Activated T-cell treated with anti-CD3 and anti-CD28 coated beads, Interleukin-2, amount 50 U/mL, for 24 hours (primary cell): ENCODE measurements around the gene EXOC6B.

ENCODE experiments used
- DNase-seq: peaks from one replicate; pipeline ENCODE4 v3.0.0-alpha.2; 2020
- H3K27ac Mint-ChIP-seq: 2 replicates; pipeline ENCODE4 v1.8.0; 2020; ENCODE audit warnings: mild to moderate bottlenecking, mixed read lengths
- H3K27me3 Mint-ChIP-seq: 2 replicates; pipeline ENCODE4 v1.8.0; 2020; ENCODE audit warnings: mixed read lengths
- H3K36me3 Mint-ChIP-seq: 2 replicates; pipeline ENCODE4 v1.8.0; 2020; ENCODE audit warnings: low read depth, mixed read lengths
- H3K4me1 Mint-ChIP-seq: 2 replicates; pipeline ENCODE4 v1.8.0; 2020; ENCODE audit warnings: low read depth, mixed read lengths
- H3K4me3 Mint-ChIP-seq: 2 replicates; pipeline ENCODE4 v1.8.0; 2020; ENCODE audit warnings: mild to moderate bottlenecking, moderate library complexity, mixed read lengths
- H3K9me3 Mint-ChIP-seq: 2 replicates; pipeline ENCODE4 v1.8.0; 2020; ENCODE audit warnings: mixed read lengths

EXOC6B gene

DNA sequence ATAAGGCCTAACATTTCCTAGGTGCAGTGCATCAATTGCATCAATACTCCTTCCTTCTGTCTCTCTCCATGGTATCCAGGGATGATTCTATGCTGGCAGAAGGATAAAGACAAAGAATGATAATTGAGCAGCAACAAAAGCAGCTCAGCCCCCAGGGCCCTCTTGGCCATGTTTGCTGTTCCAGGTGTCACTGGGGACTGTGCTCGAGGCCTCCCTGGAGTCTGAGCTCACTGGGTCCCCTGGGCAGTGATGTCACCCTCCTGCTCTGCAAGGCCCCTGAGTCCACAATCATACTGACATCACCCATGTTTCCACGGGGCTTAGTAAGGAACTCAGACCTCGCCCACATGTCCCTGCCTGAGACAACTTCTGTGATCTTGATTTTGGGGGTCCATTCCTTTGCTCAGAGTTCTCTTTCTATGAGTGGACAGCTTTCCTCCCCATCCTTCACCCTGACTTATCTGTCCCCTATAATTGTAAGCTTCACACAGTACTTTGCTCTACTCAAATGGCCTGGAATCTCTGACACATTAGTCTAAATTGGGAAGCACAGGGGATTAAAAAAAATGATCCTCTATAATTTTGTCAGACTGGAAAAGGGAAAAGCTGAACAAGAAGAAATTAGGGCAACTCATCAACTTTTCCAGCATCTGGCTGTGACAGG, 15.8 kb upstream of the EXOC6B start:
- Mint-ChIP-seq H3K27me3 (peaks cover 26% of the 10 kb centered on the region), H3K9me3 (no peaks in the 10 kb centered on the region), H3K4me3 (no peak overlapping the region), H3K27ac (no peak overlapping the region), H3K4me1 (no peaks in the 10 kb centered on the region), H3K36me3 (no peaks in the 10 kb centered on the region)
- DNase-seq: no peak

DNA sequence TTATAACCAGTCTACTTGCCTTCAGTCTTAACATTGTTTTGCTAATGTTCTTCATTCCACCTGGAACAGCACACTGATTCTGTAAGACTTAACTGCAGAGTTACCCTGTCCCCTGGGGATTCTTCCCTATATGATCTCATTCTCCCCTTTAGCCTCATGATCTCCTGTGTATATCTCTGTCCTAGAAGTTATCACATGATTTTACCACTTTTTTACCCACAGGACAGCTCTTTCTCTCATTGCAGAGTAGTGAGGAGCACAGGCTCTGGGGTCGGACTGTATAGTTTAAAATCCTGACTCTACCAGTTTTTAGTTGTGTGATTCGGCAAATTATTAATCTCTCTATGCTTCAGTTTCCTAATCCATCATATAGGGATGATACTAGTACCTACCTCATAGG, 14.2 kb upstream of the EXOC6B start:
- H3K9me3 Mint-ChIP-seq: no peaks in the 10 kb centered on the region
- no peak overlapping the region for H3K4me3 Mint-ChIP-seq
- H3K4me1 Mint-ChIP-seq: no peaks in the 10 kb centered on the region
- no peak overlapping the region for H3K27ac Mint-ChIP-seq
- H3K27me3 Mint-ChIP-seq: peaks cover 24% of the 10 kb centered on the region
- DNase-seq: no peak
- no peaks in the 10 kb centered on the region for H3K36me3 Mint-ChIP-seq

DNA sequence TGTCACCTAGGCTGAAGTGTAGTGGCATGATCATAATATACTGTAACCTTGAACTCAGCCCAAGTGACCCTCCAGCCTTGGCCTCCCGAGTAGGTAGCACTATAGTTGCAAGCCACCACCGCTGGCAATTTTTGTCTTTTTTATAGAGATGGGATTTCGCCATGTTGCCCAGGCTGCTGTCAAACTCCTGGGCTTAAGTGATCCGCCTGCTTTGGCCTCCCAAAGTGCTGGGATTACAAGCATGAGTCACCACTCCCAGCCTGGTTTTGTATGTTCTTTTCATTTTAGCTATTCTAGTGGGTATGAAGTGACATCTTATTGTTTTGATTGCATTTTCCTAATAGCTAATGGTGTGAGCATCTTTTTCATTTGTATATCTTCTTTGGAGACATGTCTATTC, 11.3 kb upstream of the EXOC6B start:
- no peak for DNase-seq
- no peak overlapping the region for H3K27ac Mint-ChIP-seq
- H3K4me1 Mint-ChIP-seq: peaks cover 5% of the 10 kb centered on the region
- H3K27me3 Mint-ChIP-seq: peaks cover 13% of the 10 kb centered on the region
- H3K9me3 Mint-ChIP-seq: no peaks in the 10 kb centered on the region
- H3K4me3 Mint-ChIP-seq: no peak overlapping the region
- no peaks in the 10 kb centered on the region for H3K36me3 Mint-ChIP-seq

DNA sequence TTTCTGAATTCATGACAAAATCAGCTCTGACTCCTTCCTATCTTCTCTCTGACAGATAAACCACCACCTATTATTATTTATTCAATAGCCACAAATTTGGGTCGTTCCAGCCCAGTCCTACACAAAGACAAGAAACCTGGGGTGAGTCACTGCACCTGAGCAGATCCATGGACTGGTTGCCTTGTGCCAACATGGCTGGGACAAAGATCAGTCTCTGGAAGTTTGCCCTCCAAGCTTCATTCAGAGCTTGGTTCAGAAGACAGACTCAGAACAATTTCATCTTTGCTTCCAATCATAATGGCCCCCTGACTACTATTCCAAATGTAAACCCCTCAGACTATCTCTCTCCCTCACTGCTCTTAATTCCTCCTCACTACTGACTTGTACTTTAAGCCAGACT, 9.6 kb upstream of the EXOC6B start:
- Mint-ChIP-seq H3K4me1 (peaks cover 5% of the 10 kb centered on the region), H3K9me3 (no peaks in the 10 kb centered on the region), H3K4me3 (no peak overlapping the region), H3K27ac (no peak overlapping the region), H3K36me3 (no peaks in the 10 kb centered on the region), H3K27me3 (peaks cover 7% of the 10 kb centered on the region)
- no peak for DNase-seq

DNA sequence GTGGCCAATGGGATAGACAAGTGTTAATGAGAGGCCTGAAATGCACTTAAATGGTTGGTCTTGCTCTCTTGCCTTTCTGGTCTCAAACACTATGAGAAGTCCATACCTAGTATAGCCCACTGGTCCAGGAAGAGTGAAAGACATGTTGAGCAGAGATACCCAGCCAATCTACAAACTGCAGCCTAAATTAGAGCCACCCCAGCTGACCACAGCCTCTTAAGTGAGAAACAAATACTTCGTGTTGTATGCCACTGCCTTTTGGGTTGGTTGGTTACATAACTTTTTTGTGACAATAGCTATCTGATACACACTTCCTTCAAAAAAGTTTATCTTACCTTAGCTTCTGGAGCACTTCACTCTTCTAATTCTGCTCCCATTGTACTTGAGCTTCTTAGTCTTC, 8.8 kb upstream of the EXOC6B start:
- Mint-ChIP-seq H3K4me3 (no peak overlapping the region), H3K27ac (no peak overlapping the region), H3K4me1 (peaks cover 5% of the 10 kb centered on the region), H3K9me3 (no peaks in the 10 kb centered on the region), H3K27me3 (peaks cover 8% of the 10 kb centered on the region), H3K36me3 (no peaks in the 10 kb centered on the region)
- DNase-seq: no peak

DNA sequence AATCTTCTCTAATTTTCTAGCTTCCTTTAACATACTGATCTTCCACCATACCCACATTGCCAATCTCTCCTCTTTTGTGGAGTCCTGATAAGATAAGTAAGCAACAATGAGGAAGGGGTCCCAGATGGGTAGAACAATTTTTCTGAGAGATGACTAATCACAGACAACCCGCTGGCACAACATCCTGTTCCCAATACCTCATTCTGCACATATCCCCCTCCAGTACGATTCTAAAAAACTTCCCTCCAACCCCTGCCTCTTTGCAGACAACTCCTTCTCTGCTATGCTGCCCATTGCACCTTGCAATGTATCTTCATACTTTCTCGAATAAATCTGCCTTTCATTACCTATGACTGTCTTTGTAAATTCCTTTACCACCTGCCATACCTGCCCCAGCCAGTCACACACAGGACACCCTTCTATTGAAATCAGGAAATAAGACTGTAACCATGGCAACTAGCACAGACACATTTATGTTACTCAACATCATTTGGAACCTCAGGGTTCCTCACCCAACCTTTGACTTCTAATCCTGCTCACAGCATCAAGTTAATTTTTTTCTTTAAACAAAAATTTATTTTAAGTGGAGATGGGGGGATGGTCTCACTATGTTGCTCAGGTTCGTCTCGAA, 7.4 kb upstream of the EXOC6B start:
- no peak overlapping the region for H3K27ac Mint-ChIP-seq
- peaks cover 5% of the 10 kb centered on the region for H3K4me1 Mint-ChIP-seq
- no peaks in the 10 kb centered on the region for H3K36me3 Mint-ChIP-seq
- H3K9me3 Mint-ChIP-seq: no peaks in the 10 kb centered on the region
- H3K27me3 Mint-ChIP-seq: peaks cover 8% of the 10 kb centered on the region
- no peak overlapping the region for H3K4me3 Mint-ChIP-seq
- DNase-seq: no peak

DNA sequence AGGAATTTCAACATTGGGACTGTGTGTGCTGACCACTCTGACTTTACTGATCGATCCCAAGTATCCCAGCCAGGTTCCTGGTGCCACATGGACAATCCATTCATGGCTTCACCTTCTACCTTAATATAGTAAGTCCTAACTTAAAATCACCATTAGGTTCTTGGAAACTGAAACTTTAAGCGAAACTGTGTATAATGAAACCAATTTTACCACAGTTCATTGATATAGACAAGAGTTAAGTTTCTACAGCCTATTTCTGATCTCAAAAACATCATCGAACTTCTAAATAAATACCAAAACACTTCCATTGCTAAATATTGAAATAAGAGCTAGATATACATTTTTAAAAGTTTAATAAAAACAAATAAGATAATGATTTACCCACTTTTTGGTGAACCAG, 4.4 kb upstream of the EXOC6B start:
- Mint-ChIP-seq H3K36me3 (peaks cover 2% of the 10 kb centered on the region), H3K4me3 (no peak overlapping the region), H3K9me3 (no peaks in the 10 kb centered on the region), H3K27me3 (peaks cover 10% of the 10 kb centered on the region), H3K4me1 (peaks cover 10% of the 10 kb centered on the region), H3K27ac (no peak overlapping the region)
- DNase-seq: no peak

DNA sequence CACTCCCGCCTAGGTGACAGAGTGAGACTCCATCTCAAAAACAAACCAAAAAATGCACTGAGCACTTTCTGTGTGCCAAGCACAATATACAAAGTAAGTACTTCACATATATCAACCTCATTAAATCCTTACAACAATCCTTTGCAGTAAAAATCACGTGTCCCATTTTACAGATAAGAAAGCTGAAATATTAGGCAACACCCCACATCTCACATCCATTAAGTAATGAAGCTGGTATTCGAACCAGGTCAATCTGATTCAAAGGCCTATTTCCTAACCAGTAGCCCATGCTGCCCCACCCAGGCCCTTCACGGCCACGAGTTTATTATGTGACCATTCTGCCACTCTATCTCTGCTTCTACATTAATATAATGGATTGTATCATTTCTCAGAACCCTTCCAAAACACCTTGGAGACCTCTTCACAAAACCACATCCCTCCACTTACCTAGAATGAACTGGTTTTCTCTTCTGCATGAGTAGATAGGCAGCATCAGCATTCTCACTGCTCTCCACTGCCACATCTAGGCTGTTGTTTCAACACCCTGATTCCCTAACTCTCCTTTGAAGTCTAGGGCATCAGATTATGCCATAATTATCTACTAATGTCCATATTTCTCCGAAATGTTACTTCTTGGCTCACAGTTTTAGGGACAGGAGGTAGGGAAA, 3.1 kb upstream of the EXOC6B start:
- DNase-seq: no peak
- Mint-ChIP-seq H3K4me3 (no peak overlapping the region), H3K27ac (no peak overlapping the region), H3K27me3 (peaks cover 10% of the 10 kb centered on the region), H3K4me1 (peaks cover 23% of the 10 kb centered on the region), H3K36me3 (peaks cover 6% of the 10 kb centered on the region), H3K9me3 (no peaks in the 10 kb centered on the region)

DNA sequence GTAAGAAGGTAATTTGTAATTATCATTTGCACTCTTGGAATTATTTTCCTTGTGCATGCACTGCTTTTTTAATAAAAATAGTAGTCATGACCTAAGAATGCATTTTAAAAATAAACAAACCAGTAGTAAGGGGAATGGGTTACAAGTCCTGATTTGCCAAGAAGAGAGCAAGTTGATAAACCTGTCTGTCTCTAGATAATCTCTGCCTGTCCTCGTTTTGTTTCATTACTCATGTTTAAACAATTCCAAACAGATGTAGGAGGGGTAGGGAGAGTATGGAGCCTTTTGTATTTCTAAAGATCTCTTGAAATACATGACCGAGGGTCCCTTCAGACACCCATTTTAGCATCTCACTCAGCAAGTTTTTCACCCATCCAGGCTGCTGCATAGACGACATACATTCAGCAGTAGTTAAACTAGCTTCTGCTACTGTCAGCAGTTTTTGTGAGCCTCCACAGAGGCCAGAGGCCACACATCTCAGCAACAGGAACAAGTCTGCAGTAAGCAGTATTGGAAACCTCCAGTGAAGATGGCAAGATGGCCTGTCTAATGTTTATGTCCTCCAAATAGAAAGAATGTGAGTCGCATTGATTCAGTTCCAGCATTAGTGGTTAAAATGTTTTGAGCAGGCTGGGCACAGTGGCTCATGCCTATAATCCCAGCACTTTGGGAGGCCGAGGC, 2.3 kb upstream of the EXOC6B start:
- H3K4me1 Mint-ChIP-seq: peaks cover 23% of the 10 kb centered on the region
- H3K27me3 Mint-ChIP-seq: peaks cover 10% of the 10 kb centered on the region
- no peak for DNase-seq
- no peaks in the 10 kb centered on the region for H3K9me3 Mint-ChIP-seq
- no peak overlapping the region for H3K27ac Mint-ChIP-seq
- no peak overlapping the region for H3K4me3 Mint-ChIP-seq
- H3K36me3 Mint-ChIP-seq: peaks cover 6% of the 10 kb centered on the region

DNA sequence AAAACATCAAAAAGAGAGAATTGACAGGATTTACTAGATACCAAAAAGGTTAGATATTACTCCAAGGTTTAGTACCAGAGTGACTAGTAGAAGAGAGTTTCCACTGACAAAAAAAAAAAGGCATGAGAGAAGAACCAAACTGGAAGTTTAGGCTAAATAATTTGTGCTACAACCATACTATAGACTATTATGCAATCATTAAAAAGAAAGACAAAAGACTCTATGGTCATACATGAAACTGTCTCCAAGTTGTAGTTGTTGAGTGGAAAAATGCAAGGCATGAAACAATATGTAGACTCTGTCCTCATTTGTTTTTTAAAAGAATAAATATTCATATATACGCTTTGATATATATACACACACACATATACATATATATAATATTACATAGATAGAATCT, 1.7 kb upstream of the EXOC6B start:
- Mint-ChIP-seq H3K9me3 (no peaks in the 10 kb centered on the region), H3K27ac (no peak overlapping the region), H3K4me3 (no peak overlapping the region), H3K4me1 (peaks cover 27% of the 10 kb centered on the region), H3K36me3 (peaks cover 6% of the 10 kb centered on the region), H3K27me3 (peaks cover 10% of the 10 kb centered on the region)
- DNase-seq: no peak

DNA sequence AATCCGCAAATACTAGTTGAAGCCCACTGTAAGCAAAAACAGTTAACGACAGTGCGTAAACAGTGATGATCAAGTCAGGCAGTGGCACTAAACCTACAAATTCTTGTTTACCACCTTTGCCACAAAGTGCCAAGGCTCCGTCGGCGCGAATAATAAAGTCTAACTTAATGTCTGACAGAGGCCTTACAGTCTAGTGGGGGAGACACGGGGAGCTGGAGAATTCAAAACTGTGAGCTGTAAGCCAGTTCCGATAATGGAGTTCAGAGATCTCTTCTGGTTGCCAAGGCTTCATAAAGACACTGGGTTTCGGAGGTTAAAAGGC, 284 bp upstream of the EXOC6B start:
- peak overlapping the region; percentile 94 for H3K4me3 Mint-ChIP-seq
- no peaks in the 10 kb centered on the region for H3K9me3 Mint-ChIP-seq
- H3K4me1 Mint-ChIP-seq: peaks cover 38% of the 10 kb centered on the region
- no peak for DNase-seq
- peak overlapping the region; percentile 89 for H3K27ac Mint-ChIP-seq
- H3K27me3 Mint-ChIP-seq: peaks cover 10% of the 10 kb centered on the region
- H3K36me3 Mint-ChIP-seq: peaks cover 10% of the 10 kb centered on the region

DNA sequence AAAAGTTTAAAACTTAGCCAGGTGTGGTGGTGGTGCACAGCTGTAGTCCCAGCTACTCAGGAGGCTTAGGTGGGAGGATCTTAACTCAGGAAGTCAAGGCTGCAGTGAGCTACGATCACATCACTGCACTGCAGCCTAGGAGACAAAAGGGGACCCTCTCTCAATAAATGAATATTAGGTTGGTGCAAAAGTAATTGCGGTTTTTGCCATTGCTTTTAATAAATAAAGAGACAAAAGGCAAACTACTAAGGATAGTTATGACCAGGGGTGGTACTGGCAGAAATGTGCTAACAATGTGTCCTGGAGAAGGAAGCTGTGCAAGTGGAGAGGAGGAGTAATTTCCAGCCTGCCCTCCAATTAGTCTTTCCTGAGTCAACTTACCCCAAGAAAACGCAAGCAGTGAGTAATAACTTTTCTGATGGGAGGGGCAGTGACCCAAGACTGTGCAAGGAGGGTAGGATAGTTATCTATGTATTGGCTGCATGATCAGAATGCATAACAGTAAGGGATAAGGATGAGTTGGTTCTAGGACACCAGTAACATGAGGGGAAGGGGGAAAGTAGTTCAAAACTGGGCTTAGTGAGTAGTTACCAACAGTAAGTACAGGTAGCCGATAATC, 1.5 kb downstream of the EXOC6B start:
- Mint-ChIP-seq H3K4me1 (peaks cover 42% of the 10 kb centered on the region), H3K27ac (peak overlapping the region; percentile 82)
- no peak for DNase-seq

DNA sequence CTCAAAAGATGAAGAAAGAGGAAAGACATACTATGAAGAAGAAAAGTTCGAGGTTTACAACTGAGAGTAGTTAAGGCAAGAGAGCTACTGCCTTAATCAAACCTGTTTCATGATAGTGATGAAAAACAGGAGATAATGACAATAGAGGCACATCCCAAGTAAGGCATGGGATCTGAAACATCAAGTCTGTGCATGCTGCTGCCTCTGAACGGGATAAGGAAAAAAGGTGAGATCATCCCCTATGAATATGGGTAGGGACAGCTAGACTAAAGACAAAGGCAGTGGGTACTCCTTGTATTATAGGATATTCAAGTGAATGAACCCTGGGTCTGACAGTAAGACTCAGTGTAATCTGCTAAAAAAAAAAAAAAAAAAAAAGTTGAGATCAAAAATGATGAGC, 3.0 kb downstream of the EXOC6B start:
- DNase-seq: no peak
- no peak overlapping the region for H3K4me3 Mint-ChIP-seq
- H3K4me1 Mint-ChIP-seq: peaks cover 42% of the 10 kb centered on the region

More for the DNA sequence above, 1.5 kb downstream of the EXOC6B start:
- Mint-ChIP-seq H3K9me3 (no peaks in the 10 kb centered on the region), H3K27me3 (peaks cover 2% of the 10 kb centered on the region), H3K4me3 (peak overlapping the region; percentile 94), H3K36me3 (peaks cover 12% of the 10 kb centered on the region)

DNA sequence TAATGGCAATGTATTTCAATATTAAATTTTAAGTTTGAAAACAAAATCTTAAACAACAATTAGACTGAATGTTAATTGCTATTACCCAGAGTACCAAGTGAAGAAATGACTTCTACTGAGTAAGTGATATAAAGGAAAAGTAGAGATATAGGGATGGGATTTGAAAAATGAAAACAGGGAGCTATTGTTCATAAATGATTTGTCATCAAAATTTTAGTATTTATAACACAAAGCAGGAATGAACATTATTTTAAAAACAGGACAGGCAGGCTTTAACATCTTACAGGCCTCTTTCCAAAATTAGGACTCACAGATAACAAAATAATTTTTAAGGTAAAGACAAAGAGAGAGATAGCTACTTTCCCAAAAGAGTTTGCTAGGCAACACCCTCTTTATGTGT, 3.9 kb downstream of the EXOC6B start:
- no peak for DNase-seq
- no peak overlapping the region for H3K4me3 Mint-ChIP-seq
- peaks cover 12% of the 10 kb centered on the region for H3K36me3 Mint-ChIP-seq
- peaks cover 42% of the 10 kb centered on the region for H3K4me1 Mint-ChIP-seq
- H3K9me3 Mint-ChIP-seq: no peaks in the 10 kb centered on the region
- no peaks in the 10 kb centered on the region for H3K27me3 Mint-ChIP-seq
- no peak overlapping the region for H3K27ac Mint-ChIP-seq

More for the DNA sequence above, 3.0 kb downstream of the EXOC6B start:
- H3K9me3 Mint-ChIP-seq: no peaks in the 10 kb centered on the region
- no peak overlapping the region for H3K27ac Mint-ChIP-seq
- H3K27me3 Mint-ChIP-seq: peaks cover 2% of the 10 kb centered on the region
- peaks cover 12% of the 10 kb centered on the region for H3K36me3 Mint-ChIP-seq
